ENCODE data around the gene STAT2.

Gene STAT2

GRCh38 chr12:56308714-56309113, 51.2 kb downstream of the STAT2 start:
- no peaks in the 10 kb centered on the region for H3K27me3 ChIP-seq (ENCODE audit: insufficient read depth, low read length)

GRCh38 chr12:56307221-56307965, 52.5 kb downstream of the STAT2 start:
- TF ChIP-seq CTCF (IDR thresholded peaks at IDR 0.05; ENCODE audit: low read length) (no peak), EZH2 (IDR thresholded peaks at IDR 0.05; ENCODE audit: borderline replicate concordance, low read length) (no peak)
- no peaks in the 10 kb centered on the region for H3K27me3 ChIP-seq (ENCODE audit: insufficient read depth, low read length)
- H3K36me3 ChIP-seq (ENCODE audit: insufficient read depth, low read length): peaks cover 39% of the 10 kb centered on the region
- no peaks in the 10 kb centered on the region for H3K79me2 ChIP-seq (ENCODE audit: insufficient read depth, low read length)
- no peak overlapping the region for H3K4me3 ChIP-seq (ENCODE audit: low read depth, low read length, poor library complexity, severe bottlenecking)
- H2AFZ ChIP-seq (ENCODE audit: low read length): no peak overlapping the region
- no peaks in the 10 kb centered on the region for H3K9me2 ChIP-seq (ENCODE audit: low read depth, low read length)
- no peak overlapping the region for H3K9ac ChIP-seq (ENCODE audit: low read length)
- no peaks in the 10 kb centered on the region for H4K20me1 ChIP-seq (ENCODE audit: insufficient read depth, low read length)
- H3K9me3 ChIP-seq (ENCODE audit: low read length): no peaks in the 10 kb centered on the region
- peaks cover 8% of the 10 kb centered on the region for H3K4me1 ChIP-seq (ENCODE audit: insufficient read depth, low read length, severe bottlenecking)
- H3K4me2 ChIP-seq (ENCODE audit: low read length): no peak overlapping the region
- H3F3A ChIP-seq (ENCODE audit: insufficient read depth, low read length): no peaks in the 10 kb centered on the region
- H3K27ac ChIP-seq (ENCODE audit: low read depth, low read length, poor library complexity, severe bottlenecking): no peak overlapping the region

More at GRCh38 chr12:56308714-56309113, 51.2 kb downstream of the STAT2 start:
- Histone ChIP-seq H3K4me3 (ENCODE audit: low read depth, low read length, poor library complexity, severe bottlenecking) (no peak overlapping the region), H3K9ac (ENCODE audit: low read length) (no peak overlapping the region), H2AFZ (ENCODE audit: low read length) (no peak overlapping the region), H3K4me1 (ENCODE audit: insufficient read depth, low read length, severe bottlenecking) (no peaks in the 10 kb centered on the region), H3K9me3 (ENCODE audit: low read length) (no peaks in the 10 kb centered on the region), H4K20me1 (ENCODE audit: insufficient read depth, low read length) (no peaks in the 10 kb centered on the region), H3K4me2 (ENCODE audit: low read length) (no peak overlapping the region), H3F3A (ENCODE audit: insufficient read depth, low read length) (no peaks in the 10 kb centered on the region), H3K9me2 (ENCODE audit: low read depth, low read length) (no peaks in the 10 kb centered on the region), H3K27ac (ENCODE audit: low read depth, low read length, poor library complexity, severe bottlenecking) (no peak overlapping the region), H3K36me3 (ENCODE audit: insufficient read depth, low read length) (peaks cover 39% of the 10 kb centered on the region), H3K79me2 (ENCODE audit: insufficient read depth, low read length) (no peaks in the 10 kb centered on the region)
- TF ChIP-seq EZH2 (IDR thresholded peaks at IDR 0.05; ENCODE audit: borderline replicate concordance, low read length) (no peak), CTCF (IDR thresholded peaks at IDR 0.05; ENCODE audit: low read length) (no peak)

- H3K4me2 ChIP-seq (ENCODE audit: low read length): no peak overlapping the region
- TF ChIP-seq CTCF (IDR thresholded peaks at IDR 0.05; ENCODE audit: low read length) (no peak), EZH2 (IDR thresholded peaks at IDR 0.05; ENCODE audit: borderline replicate concordance, low read length) (no peak)
- no peaks in the 10 kb centered on the region for H3F3A ChIP-seq (ENCODE audit: insufficient read depth, low read length)
- peaks cover 28% of the 10 kb centered on the region for H3K36me3 ChIP-seq (ENCODE audit: insufficient read depth, low read length)
- no peaks in the 10 kb centered on the region for H3K79me2 ChIP-seq (ENCODE audit: insufficient read depth, low read length)
- H3K4me3 ChIP-seq (ENCODE audit: low read depth, low read length, poor library complexity, severe bottlenecking): no peak overlapping the region
- peaks cover 28% of the 10 kb centered on the region for H3K4me1 ChIP-seq (ENCODE audit: insufficient read depth, low read length, severe bottlenecking)
- H4K20me1 ChIP-seq (ENCODE audit: insufficient read depth, low read length): no peaks in the 10 kb centered on the region
- no peaks in the 10 kb centered on the region for H3K9me3 ChIP-seq (ENCODE audit: low read length)
- H3K9ac ChIP-seq (ENCODE audit: low read length): no peak overlapping the region
- H3K9me2 ChIP-seq (ENCODE audit: low read depth, low read length): no peaks in the 10 kb centered on the region
- H2AFZ ChIP-seq (ENCODE audit: low read length): no peak overlapping the region
- H3K27ac ChIP-seq (ENCODE audit: low read depth, low read length, poor library complexity, severe bottlenecking): no peak overlapping the region
- H3K27me3 ChIP-seq (ENCODE audit: insufficient read depth, low read length): no peaks in the 10 kb centered on the region
Measured at GRCh38 chr12:56304872-56305590, 54.9 kb downstream of the STAT2 start.
